HepG2 (cell line): ENCODE data around the gene SLC17A5. TPM values are rescaled to one million over a fixed set of nuclear protein-coding genes. Genes with fewer than 3 reads are reported as not detected.
"Not testable (repeated sequence)": the region's sequence is repeated elsewhere in the genome, so short reads cannot be mapped to it uniquely, and the experiment has no call there.

ENCODE experiments used
- ATAC-seq: fragments of 200-7000 bp; cut with Tn5 transposase; 3 replicates; pipeline ENCODE4 v1.9.1; 2020; ENCODE audit warnings: mild to moderate bottlenecking, moderate library complexity
- BruUV-seq: library from RNA; stranded (reverse); fragments of 400-500 nt; replicated peaks from 2 replicates; lab custom pipeline; 2021; lab: Mats Ljungman, UMichigan
- CTCF ChIA-PET: fragments of 300-600 bp; formaldehyde crosslinking; extraction: SDS; loops from one replicate; lab custom pipeline; 2021; ENCODE audit warnings: low total read pairs, inconsistent platforms, low intra/inter-chr PET ratio; lab: Yijun Ruan, JAX
- POLR2A ChIA-PET: fragments of 350-600 bp; sonication (Branson Sonifier 250); formaldehyde crosslinking; loops from one replicate; lab custom pipeline; 2020; ENCODE audit warnings: antibody characterized with exemption, inconsistent platforms; lab: Yijun Ruan, JAX
- DNase-seq: peaks from one replicate; pipeline ENCODE4 v3.0.0-alpha.2; 2015; ENCODE audit warnings: low spot score
- FAIRE-seq: peaks from 3 replicates; lab custom pipeline; 2011; peaks lifted over from hg19 to GRCh38; lab: Jason Lieb, UNC
- H2AFZ ChIP-seq: one replicate; pipeline ENCODE4 v1.6.1; 2011; ENCODE audit warnings: low read length, inconsistent platforms
- H3K27ac ChIP-seq: fragments of 300-600 bp; 3 replicates; pipeline ENCODE4 v1.8.0; 2011; ENCODE audit warnings: mixed run types, mild to moderate bottlenecking, mixed read lengths, low read length, inconsistent platforms; ENCODE audit not compliant: insufficient read depth; ENCODE audit errors: extremely low read length
- H3K27me3 ChIP-seq, 2 experiments: fragments of 200-600 bp in 1 of 2; 2 replicates in 1 of 2; 3 replicates in 1 of 2; pipeline versions ENCODE4 v1.6.0 to v1.8.0; 2011; ENCODE audit warnings: low read length in 2 of 2, mild to moderate bottlenecking in 2 of 2, moderate library complexity in 2 of 2, inconsistent platforms in 1 of 2; ENCODE audit not compliant: insufficient read depth in 2 of 2, control insufficient read depth in 1 of 2
- H3K36me3 ChIP-seq, 2 experiments: fragments of 200-600 bp in 1 of 2; replicated peaks in 1 of 2; 2 replicates in 1 of 2; 3 replicates in 1 of 2; pipeline versions ENCODE4 v1.5.1 to v1.8.0; 2011; ENCODE audit warnings: low read length in 2 of 2, inconsistent platforms in 1 of 2; ENCODE audit not compliant: insufficient read depth in 2 of 2, control insufficient read depth in 1 of 2
- H3K4me1 ChIP-seq: 2 replicates; pipeline ENCODE4 v1.5.1; 2012; ENCODE audit warnings: low read length, inconsistent platforms; ENCODE audit not compliant: insufficient read depth
- H3K4me2 ChIP-seq: 2 replicates; pipeline ENCODE4 v1.6.0; 2011; ENCODE audit warnings: low read depth, low read length, inconsistent platforms
- H3K4me3 ChIP-seq, 3 experiments: fragments of 200-600 bp in 1 of 3; sonication (generic), shearing (Covaris generic) in 1 of 3; replicated peaks in 1 of 3; 2 replicates each; pipeline ENCODE4 v1.5.1; 2011 to 2016; ENCODE audit warnings: low read length in 3 of 3, inconsistent platforms in 2 of 3, low read depth in 2 of 3, mild to moderate bottlenecking in 2 of 3, control low read depth in 1 of 3, mixed read lengths in 1 of 3; ENCODE audit not compliant: insufficient read depth in 1 of 3
- H3K79me2 ChIP-seq: one replicate; pipeline ENCODE4 v1.6.1; 2011; ENCODE audit warnings: low read length, inconsistent platforms; ENCODE audit not compliant: insufficient read depth
- H3K9ac ChIP-seq: 2 replicates; pipeline ENCODE4 v1.6.0; 2011; ENCODE audit warnings: mild to moderate bottlenecking, low read depth, low read length, inconsistent platforms; ENCODE audit not compliant: insufficient read depth
- H3K9me3 ChIP-seq: 2 replicates; pipeline ENCODE4 v1.5.1; 2012; ENCODE audit warnings: mild to moderate bottlenecking, low read length
- H4K20me1 ChIP-seq: 2 replicates; pipeline ENCODE4 v1.6.0; 2011; ENCODE audit warnings: inconsistent platforms, mild to moderate bottlenecking, low read length, moderate library complexity; ENCODE audit not compliant: insufficient read depth
- AHR ChIP-seq: IDR thresholded peaks from 2 replicates; pipeline ENCODE4 v1.6.1; 2018; ENCODE audit warnings: missing genetic modification reagents, missing compliant biosample characterization
- ATM ChIP-seq: fragments of 450-650 bp; IDR thresholded peaks from 2 replicates; pipeline ENCODE4 v1.7.1; 2017; ENCODE audit warnings: mild to moderate bottlenecking, borderline replicate concordance
- ZBTB7B ChIP-seq: sonication (generic); formaldehyde crosslinking; IDR thresholded peaks from 2 replicates; pipeline ENCODE4 v1.4.0; 2020; ENCODE audit warnings: missing genetic modification reagents
- ZNF281 ChIP-seq: sonication (generic); formaldehyde crosslinking; IDR thresholded peaks from 2 replicates; pipeline ENCODE4 v1.4.0; 2020; ENCODE audit warnings: missing genetic modification reagents, borderline replicate concordance
- ZNF777 ChIP-seq: sonication (generic); formaldehyde crosslinking; IDR thresholded peaks from 2 replicates; pipeline ENCODE4 v1.4.0; 2020; ENCODE audit warnings: missing genetic modification reagents
- WGBS: methylation state at CpG from one replicate; pipeline ENCODE4 v1.1.6; 2017; ENCODE audit warnings: low lambda C conversion rate; 5-methylcytosine and 5-hydroxymethylcytosine counted together
- in situ Hi-C: cut with HindIII; loops from 2 replicates; pipeline ENCODE4 v1.10.0; 2017; ENCODE audit warnings: low pct_unique_long_range_greater_than_20kb; ENCODE audit not compliant: extremely low pct_ligation_motif_present
- intact Hi-C: fragments of 100-400 bp; cut with micrococcal nuclease; formaldehyde crosslinking; loops from one replicate; pipeline ENCODE4 v1.10.0; 2022; ENCODE audit not compliant: unreplicated experiment
- polyA plus RNA-seq, 8 experiments: library from polyadenylated mRNA; depleted of rRNA in 3 of 8; stranded (reverse) in 7 of 8; unstranded in 1 of 8; fragments of >200 nt; fragmentation: Illumina TruSeq in 4 of 8; extraction: Trizol in 4 of 8; gene quantifications; 2 replicates each; pipeline versions ENCODE4 v1.2.1 to v1.2.3, GENCODE V29; 2011 to 2016; ENCODE audit warnings: low read depth in 4 of 8, missing spikeins in 1 of 8, mixed read lengths in 1 of 8; ENCODE audit not compliant: insufficient read depth in 1 of 8
- total RNA-seq, 5 experiments: library from RNA; depleted of rRNA; stranded (reverse); fragments of >200 nt; fragmentation: Illumina TruSeq; extraction: Trizol; gene quantifications; 2 replicates each; pipeline ENCODE4 v1.2.3, GENCODE V29; 2016; ENCODE audit warnings: low read depth in 1 of 5

The SLC17A5 gene
- total and polyA plus RNA-seq, 2 of the 13 experiments (the other 11 are each of a cell fraction or from before 2014, with no cell fraction given): 18.3 to 20.5 TPM

- no peak for TF ChIP-seq ZNF281 (CRISPR knock-in tag)
- TF ChIP-seq ATM: no peak
- no peak for TF ChIP-seq ZNF777
- TF ChIP-seq AHR: no peak
- TF ChIP-seq ZBTB7B (CRISPR knock-in tag): no peak
Measured at GRCh38 chr6:73556836-73557235, 97.0 kb downstream of the SLC17A5 start (continued).

GRCh38 chr6:73555380-73555949, 98.3 kb downstream of the SLC17A5 start:
- H3K4me2 ChIP-seq, intact Hi-C loops, DNase-seq, BruUV-seq, H3K27me3 ChIP-seq, H3K36me3 ChIP-seq, POLR2A ChIA-PET, ATAC-seq, in situ Hi-C loops, FAIRE-seq, H3K9me3 ChIP-seq, H3K9ac ChIP-seq, H3K27ac ChIP-seq, H3K79me2 ChIP-seq, H3K4me3 ChIP-seq, CTCF ChIA-PET, H2AFZ ChIP-seq, H4K20me1 ChIP-seq: not testable (repeated sequence)
- H3K4me1 ChIP-seq: peaks cover 42% of the 10 kb centered on the region
- WGBS: 93% methylated on average over 11 of the region's 11 CpGs

- H3K4me1 ChIP-seq: peaks cover 22% of the 10 kb centered on the region
- in situ Hi-C loops, H3K79me2 ChIP-seq, H3K9ac ChIP-seq, H3K27me3 ChIP-seq, H3K36me3 ChIP-seq, ATAC-seq, H2AFZ ChIP-seq, H3K9me3 ChIP-seq, H3K27ac ChIP-seq, DNase-seq, POLR2A ChIA-PET, H3K4me3 ChIP-seq, FAIRE-seq, BruUV-seq, H4K20me1 ChIP-seq, intact Hi-C loops, CTCF ChIA-PET, H3K4me2 ChIP-seq: not testable (repeated sequence)
- 96% methylated on average over 4 of the region's 4 CpGs for WGBS
Measured at GRCh38 chr6:73551115-73551514, 102.7 kb downstream of the SLC17A5 start.
